Fibroblast of lung (primary cell): ENCODE results near the gene RPEL1. TPM values are rescaled to one million over a fixed set of nuclear protein-coding genes. Genes with fewer than 3 reads are reported as not detected.
A peak's percentile ranks its signal among the peaks of the same experiment; 100 is the strongest.

Experiments used
- DNase-seq, 2 donors: peaks; one replicate each; pipeline versions ENCODE4 v3.0.0 to v3.0.0-alpha.2; 2010; ENCODE audit warnings: low read depth in 2 of 2
- H2AFZ ChIP-seq: 2 replicates; pipeline ENCODE4 v1.5.1; 2012; ENCODE audit warnings: low read length, control low read depth, inconsistent platforms
- H3K27ac ChIP-seq: 2 replicates; pipeline ENCODE4 v1.5.1; 2011; ENCODE audit warnings: low read length, control low read depth; ENCODE audit not compliant: insufficient read depth
- H3K27me3 ChIP-seq: 2 replicates; pipeline ENCODE4 v1.5.1; 2011; ENCODE audit warnings: mild to moderate bottlenecking, low read length; ENCODE audit not compliant: control insufficient read depth, insufficient read depth
- H3K36me3 ChIP-seq: 2 replicates; pipeline ENCODE4 v1.5.1; 2011; ENCODE audit warnings: low read length; ENCODE audit not compliant: control insufficient read depth, insufficient read depth
- H3K4me1 ChIP-seq: 2 replicates; pipeline ENCODE4 v1.5.1; 2011; ENCODE audit warnings: low read length; ENCODE audit not compliant: control insufficient read depth, insufficient read depth; ENCODE audit errors: extremely low read depth
- H3K4me2 ChIP-seq: 2 replicates; pipeline ENCODE4 v1.5.1; 2011; ENCODE audit warnings: low read length, control low read depth; ENCODE audit not compliant: insufficient read depth; ENCODE audit errors: extremely low read depth
- H3K4me3 ChIP-seq, 4 experiments: fragments of 200-600 bp in 1 of 4; sonication (generic) in 1 of 4; replicated peaks in 1 of 4; 2 replicates each; pipeline ENCODE4 v1.5.1; 2011 to 2016; ENCODE audit warnings: low read length in 4 of 4, low read depth in 3 of 4, mild to moderate bottlenecking in 3 of 4, control low read depth in 2 of 4, inconsistent platforms in 1 of 4, mixed read lengths in 1 of 4; ENCODE audit not compliant: insufficient read depth in 1 of 4; ENCODE audit errors: control extremely low read depth in 1 of 4
- H3K79me2 ChIP-seq: 2 replicates; pipeline ENCODE4 v1.5.1; 2012; ENCODE audit warnings: mild to moderate bottlenecking, low read length, inconsistent platforms; ENCODE audit not compliant: control insufficient read depth, insufficient read depth
- H3K9ac ChIP-seq: 2 replicates; pipeline ENCODE4 v1.5.1; 2011; ENCODE audit warnings: mild to moderate bottlenecking, low read length, control low read depth; ENCODE audit not compliant: insufficient read depth
- H3K9me3 ChIP-seq: 2 replicates; pipeline ENCODE4 v1.5.1; 2012; ENCODE audit warnings: low read depth, low read length; ENCODE audit not compliant: control insufficient read depth, insufficient read depth
- H4K20me1 ChIP-seq: 2 replicates; pipeline ENCODE4 v1.5.1; 2011; ENCODE audit warnings: low read length; ENCODE audit not compliant: control insufficient read depth, insufficient read depth; ENCODE audit errors: extremely low read depth
- CTCF ChIP-seq, 2 donors: IDR thresholded peaks in 1 of 2; conservative IDR thresholded peaks in 1 of 2; 1 replicate in 1 of 2; 2 replicates in 1 of 2; pipeline ENCODE4 v1.5.1; 2011 to 2012; ENCODE audit warnings: low read length in 2 of 2, control low read depth in 1 of 2, inconsistent platforms in 1 of 2, low read depth in 1 of 2, mild to moderate bottlenecking in 1 of 2
- EZH2 ChIP-seq: IDR thresholded peaks from 2 replicates; pipeline ENCODE4 v1.5.1; 2012; ENCODE audit warnings: low read length, control low read depth, mild to moderate bottlenecking; ENCODE audit errors: missing control alignments
- polyA plus RNA-seq, 2 donors: library from polyadenylated mRNA; depleted of rRNA in 1 of 2; stranded (reverse) in 1 of 2; unstranded in 1 of 2; fragments of >200 nt; gene quantifications; 2 replicates each; pipeline ENCODE4 v1.2.1, GENCODE V29; 2011 to 2012; ENCODE audit warnings: missing spikeins in 1 of 2
- total RNA-seq: library from RNA; depleted of rRNA; stranded (reverse); fragments of >200 nt; gene quantifications from 2 replicates; pipeline ENCODE4 v1.2.1, GENCODE V29; 2014

The RPEL1 gene
- total and polyA plus RNA-seq, 2 donors (not counting 1 experiment from before 2014, with no cell fraction given): 0.17 to 0.18 TPM

DNA sequence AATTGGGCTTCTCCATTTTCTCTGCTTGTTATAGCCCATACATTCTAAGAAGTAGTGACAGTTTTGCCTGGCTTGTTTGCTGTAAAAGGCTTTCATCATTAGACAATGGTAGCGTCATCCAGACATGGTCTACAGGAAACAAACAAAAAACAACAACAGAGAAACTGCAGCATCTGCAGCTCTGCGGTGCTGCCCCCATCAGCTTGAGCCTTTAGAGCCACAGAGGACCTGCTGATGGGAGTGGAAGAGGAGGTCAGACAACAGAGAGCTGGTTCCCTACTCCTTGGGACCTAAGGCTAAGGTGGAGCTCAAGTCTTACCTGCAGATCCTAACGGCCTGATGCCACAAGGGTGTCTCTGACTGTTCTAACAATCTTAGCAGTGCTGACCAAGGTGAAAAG is 34.3 kb downstream of the RPEL1 start:
- H3K27me3 ChIP-seq: peaks cover 30% of the 10 kb centered on the region
- TF ChIP-seq CTCF (conservative IDR thresholded peaks at IDR 0.05 in 1 of 2, IDR thresholded peaks at IDR 0.05 in 1 of 2; ENCODE audit: low read depth in 1 of 2, low read length in 2 of 2): no peak
- TF ChIP-seq EZH2: no peak
- H3K4me1 ChIP-seq: peaks cover 7% of the 10 kb centered on the region

GRCh38 chr10:103280506-103280905 is 34.8 kb downstream of the RPEL1 start:
- TF ChIP-seq EZH2: no peak
- no peak for TF ChIP-seq CTCF (conservative IDR thresholded peaks at IDR 0.05 in 1 of 2, IDR thresholded peaks at IDR 0.05 in 1 of 2; ENCODE audit: low read depth in 1 of 2, low read length in 2 of 2)
- Histone ChIP-seq H3K9me3 (no peaks in the 10 kb centered on the region), H3K79me2 (no peaks in the 10 kb centered on the region), H3K9ac (no peak overlapping the region), H2AFZ (no peak overlapping the region), H3K36me3 (no peaks in the 10 kb centered on the region), H3K4me2 (no peak overlapping the region), H3K4me3 (no peak overlapping the region), H3K27ac (no peak overlapping the region), H3K4me1 (peaks cover 7% of the 10 kb centered on the region), H3K27me3 (peaks cover 30% of the 10 kb centered on the region), H4K20me1 (no peaks in the 10 kb centered on the region)
- DNase-seq: no peak

More for the DNA sequence above, 34.3 kb downstream of the RPEL1 start:
- no peaks in the 10 kb centered on the region for H4K20me1 ChIP-seq
- H3K36me3 ChIP-seq: no peaks in the 10 kb centered on the region
- no peak overlapping the region for H3K4me3 ChIP-seq
- no peak overlapping the region for H3K4me2 ChIP-seq
- no peaks in the 10 kb centered on the region for H3K79me2 ChIP-seq
- no peak overlapping the region for H3K9ac ChIP-seq
- H2AFZ ChIP-seq: no peak overlapping the region
- DNase-seq: no peak
- no peak overlapping the region for H3K27ac ChIP-seq
- no peaks in the 10 kb centered on the region for H3K9me3 ChIP-seq

DNA sequence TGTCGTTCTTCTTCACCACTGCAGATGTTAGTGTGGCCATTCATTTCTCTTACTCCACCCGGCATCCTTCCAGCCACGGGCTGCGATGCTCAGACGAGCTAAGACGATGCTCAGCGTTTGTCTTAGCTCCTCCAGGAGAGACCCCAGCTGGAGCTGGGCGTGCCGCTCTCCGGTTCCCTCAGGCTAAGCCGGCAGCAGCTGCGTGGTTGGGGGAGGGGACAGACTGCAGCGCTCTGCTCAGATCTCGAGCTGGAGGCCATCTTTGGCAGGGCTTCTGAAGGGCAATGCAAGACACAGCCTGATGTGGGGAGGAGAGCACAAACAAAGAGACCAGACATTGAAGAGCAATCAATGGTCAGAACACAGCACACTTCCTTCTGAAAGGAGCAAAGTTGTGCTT is 36.1 kb downstream of the RPEL1 start:
- peaks cover 21% of the 10 kb centered on the region for H3K27me3 ChIP-seq
- DNase-seq: peak in 1 of 2 donors; percentile 57
- H3K36me3 ChIP-seq: no peaks in the 10 kb centered on the region
- no peak overlapping the region for H3K27ac ChIP-seq
- no peak overlapping the region for H2AFZ ChIP-seq
- no peaks in the 10 kb centered on the region for H3K79me2 ChIP-seq
- H3K4me2 ChIP-seq: no peak overlapping the region
- H3K4me1 ChIP-seq: peaks cover 7% of the 10 kb centered on the region
- no peaks in the 10 kb centered on the region for H4K20me1 ChIP-seq
- no peak overlapping the region for H3K9ac ChIP-seq
- TF ChIP-seq EZH2 (no peak), CTCF (conservative IDR thresholded peaks at IDR 0.05 in 1 of 2, IDR thresholded peaks at IDR 0.05 in 1 of 2; ENCODE audit: low read depth in 1 of 2, low read length in 2 of 2) (no peak)
- H3K9me3 ChIP-seq: no peaks in the 10 kb centered on the region
- no peak overlapping the region for H3K4me3 ChIP-seq
